NOMO-1 treated with dmso at 0.1 percent for 144 hours (cell line): ENCODE measurements around the gene PIANP.
"Not testable (repeated sequence)": the region's sequence is repeated elsewhere in the genome, so short reads cannot be mapped to it uniquely, and the experiment has no call there.

ENCODE experiments used
- DNase-seq: peaks from one replicate; lab custom pipeline; 2025; ENCODE audit not compliant: unreplicated experiment; lab: John Stamatoyannopoulos, UW

The PIANP gene

GRCh38 chr12:6708351-6708750, 7.7 kb upstream of the PIANP start:
- DNase-seq, result not testable (repeated sequence)

- DNase-seq, result no peak
Observed at GRCh38 chr12:6703631-6704030, 3.0 kb upstream of the PIANP start.

- no peak for DNase-seq
Observed at GRCh38 chr12:6701078-6701768, 608 bp upstream of the PIANP start.

GRCh38 chr12:6699989-6700645, 498 bp downstream of the PIANP start:
- DNase-seq, result no peak

GRCh38 chr12:6699259-6699988, 1.2 kb downstream of the PIANP start:
- DNase-seq, result no peak

DNA sequence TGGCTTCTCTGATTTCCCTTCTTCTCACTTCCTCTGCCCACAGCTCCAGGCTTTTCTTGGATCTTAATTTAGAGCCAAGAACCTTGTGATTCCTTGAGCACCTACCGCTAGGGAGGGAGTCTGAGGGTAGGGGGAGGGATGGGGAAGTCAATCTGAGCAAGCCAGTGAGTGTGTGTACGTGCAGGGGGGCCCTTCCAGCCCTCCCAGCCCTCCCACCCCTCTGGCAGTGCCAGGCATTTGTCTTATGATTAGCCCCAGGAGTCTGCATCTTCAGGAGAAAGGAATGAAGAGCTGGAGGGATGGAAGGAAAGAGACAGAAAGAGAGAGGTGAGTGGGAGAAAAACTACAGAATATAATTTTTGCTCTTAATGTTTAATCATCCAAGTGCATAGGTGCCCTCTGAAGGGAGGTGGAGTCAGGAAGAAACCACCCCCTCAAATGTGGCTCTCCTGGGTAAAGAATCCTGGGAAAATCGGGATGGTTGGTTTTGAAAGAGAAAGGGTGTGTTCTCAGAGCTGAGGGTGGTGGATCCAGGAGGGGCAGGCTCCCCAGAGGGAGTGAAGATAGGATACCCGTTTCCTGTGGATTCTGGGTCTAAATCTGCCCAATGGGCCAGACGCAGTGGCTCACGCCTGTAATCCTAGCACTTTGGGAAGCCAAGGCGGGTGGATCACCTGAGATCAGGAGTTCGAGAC, 2.1 kb downstream of the PIANP start:
- no peak for DNase-seq

DNA sequence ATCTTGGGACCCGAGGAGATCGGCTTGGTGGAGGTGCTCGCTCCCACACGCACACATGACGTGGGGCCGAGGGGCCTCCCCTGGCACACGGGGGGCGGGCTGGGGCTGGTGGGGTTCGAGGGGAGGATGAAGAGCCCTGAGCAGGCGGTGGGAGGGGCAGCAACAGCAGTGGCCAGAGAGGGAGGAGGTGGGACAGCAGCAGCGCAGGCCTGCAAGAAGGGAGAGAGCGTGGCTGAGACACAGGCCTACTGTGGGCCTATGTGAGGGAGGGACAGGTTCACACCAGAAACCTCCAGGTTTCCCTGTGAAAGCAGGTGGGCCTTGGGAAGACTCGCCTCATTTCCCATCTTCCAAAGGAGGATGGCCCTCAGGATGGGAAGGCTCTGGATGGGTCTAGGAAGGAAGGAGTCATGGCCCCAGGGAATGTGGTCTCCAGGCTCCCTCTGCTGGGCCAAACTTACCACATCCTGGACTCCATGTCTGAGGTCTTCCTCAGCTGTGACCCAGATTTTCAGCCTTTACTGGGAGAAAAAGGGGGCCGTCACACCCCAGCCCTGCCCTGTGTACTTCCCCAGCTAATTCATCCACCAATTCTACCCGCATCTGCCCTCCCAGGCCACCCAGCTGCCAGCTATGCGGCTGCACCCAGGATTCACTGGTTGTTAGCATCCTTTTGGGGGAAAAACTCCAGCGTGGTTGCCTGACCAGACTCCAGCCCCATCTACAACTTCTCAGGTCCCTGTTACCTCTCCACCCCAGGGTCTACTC, 2.8 kb downstream of the PIANP start:
- DNase-seq, result no peak

GRCh38 chr12:6696690-6697583, 3.7 kb downstream of the PIANP start:
- peak; percentile 60 for DNase-seq

DNA sequence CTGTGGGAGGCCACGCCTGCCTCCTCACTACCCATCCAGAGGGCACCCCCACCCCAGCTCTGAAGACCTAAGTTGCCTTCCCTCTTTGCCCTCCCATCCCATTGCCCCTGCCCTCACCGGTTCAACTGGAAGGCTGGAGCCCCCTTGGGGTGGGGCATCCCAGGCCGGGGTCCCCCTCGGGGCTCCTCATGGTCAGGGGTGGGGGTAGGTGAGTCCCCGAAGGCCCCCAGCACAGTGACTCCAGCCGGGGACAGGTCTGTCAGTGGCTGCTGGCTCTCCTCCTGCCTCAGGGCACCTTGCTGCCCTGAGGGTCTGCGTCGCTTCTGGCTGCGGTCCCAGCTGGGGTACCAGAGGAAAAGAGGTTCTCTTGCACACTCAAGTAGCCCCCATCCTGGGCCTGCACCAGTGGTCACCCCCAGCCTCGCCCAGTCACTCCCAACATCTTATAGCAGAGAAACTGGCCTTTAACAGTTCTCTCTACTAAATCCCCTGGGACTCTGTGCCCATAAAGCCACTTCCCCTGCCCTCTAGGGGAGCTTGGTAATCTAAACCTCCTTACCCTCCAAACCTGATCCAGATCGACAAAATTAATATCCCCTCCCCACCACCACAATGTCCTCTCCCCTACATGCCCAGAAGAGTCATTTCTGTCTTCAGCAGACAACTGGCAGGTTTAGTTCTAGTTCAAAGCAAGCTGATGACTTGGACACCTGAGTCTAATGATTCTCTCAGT, 5.1 kb downstream of the PIANP start:
- DNase-seq, result no peak

GRCh38 chr12:6694701-6695100, 5.9 kb downstream of the PIANP start:
- no peak for DNase-seq

DNA sequence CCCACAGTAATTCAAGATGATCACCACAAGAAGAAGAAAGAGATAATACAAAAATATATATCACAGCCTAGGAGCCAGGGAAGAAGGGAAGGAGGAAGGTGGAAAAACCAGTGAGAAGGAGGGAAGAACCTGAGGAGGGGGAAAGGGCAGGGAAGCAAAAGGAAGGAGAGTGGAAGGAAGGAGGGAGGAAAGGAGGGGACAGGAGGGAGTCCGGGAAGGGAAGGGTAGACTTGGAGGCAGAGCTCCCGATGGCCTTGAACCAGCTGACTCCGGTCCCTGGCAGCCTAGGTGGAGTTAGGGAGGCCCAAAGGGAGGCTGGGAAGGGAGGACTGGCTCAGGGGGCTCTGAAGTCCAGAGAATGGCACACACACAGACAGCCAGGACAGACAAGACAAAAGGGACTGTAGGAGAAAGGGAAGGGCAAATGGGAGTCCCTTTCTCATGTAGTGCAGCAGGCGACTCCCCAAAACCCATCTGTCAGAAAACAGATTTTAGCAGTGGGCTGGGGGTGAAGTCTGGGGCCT, 6.7 kb downstream of the PIANP start:
- no peak for DNase-seq

DNA sequence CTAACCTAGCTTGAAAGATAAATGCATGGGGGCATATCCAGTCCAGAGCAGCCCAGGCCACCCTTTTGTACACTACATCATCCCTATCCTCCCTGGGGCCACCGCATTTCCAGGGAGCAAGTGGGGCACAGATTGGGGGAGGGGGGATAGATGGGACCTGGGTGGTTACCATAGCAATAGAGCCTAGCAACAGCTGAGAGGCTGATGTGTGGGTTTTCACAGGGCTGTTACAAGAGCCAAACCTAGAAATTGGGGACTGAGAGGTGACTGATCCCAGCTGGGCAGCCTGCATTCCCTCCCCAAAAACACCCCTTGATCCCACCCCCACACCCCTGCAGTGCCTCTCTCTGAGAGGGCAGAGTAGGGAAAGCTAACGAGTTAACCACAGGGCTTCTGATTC, 7.7 kb downstream of the PIANP start:
- no peak for DNase-seq

GRCh38 chr12:6691473-6691872, 9.1 kb downstream of the PIANP start:
- no peak for DNase-seq

GRCh38 chr12:6688999-6689882, 11.4 kb downstream of the PIANP start, which contains the start of gene ZNF384:
ZNF384 (minus strand) TSS chr12:6689375; CDS start chr12:6679520, 9,855 bp downstream.
- peak; percentile 99 for DNase-seq

GRCh38 chr12:6688543-6688998, 12.0 kb downstream of the PIANP start:
- DNase-seq, result no peak

GRCh38 chr12:6685814-6686213, 14.8 kb downstream of the PIANP start:
- DNase-seq, result no peak

GRCh38 chr12:6684609-6685008, 16.0 kb downstream of the PIANP start:
- no peak for DNase-seq

DNA sequence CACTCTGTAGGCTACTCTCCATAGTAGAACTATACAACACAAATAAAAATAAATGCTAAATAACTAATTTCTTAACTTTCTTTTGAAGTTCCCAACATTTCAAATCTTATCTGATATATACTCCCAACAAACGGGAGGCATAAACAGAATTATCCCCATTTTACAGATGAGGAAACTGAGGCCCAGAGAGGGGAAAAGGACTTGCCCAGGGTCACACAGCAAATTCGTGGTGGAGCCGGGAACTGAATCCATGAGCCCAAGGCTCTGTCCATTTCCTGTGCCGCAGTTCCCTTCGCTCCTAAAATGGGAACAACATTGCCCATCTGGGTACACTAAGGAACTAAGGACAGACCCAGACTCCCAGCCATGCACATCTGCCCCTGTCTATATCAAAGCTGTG, 23.7 kb downstream of the PIANP start:
- no peak for DNase-seq
